Eye (tissue), 1 donor: Measurements from ENCODE around the gene AADACL2.
"Not testable (repeated sequence)": the region's sequence is repeated elsewhere in the genome, so short reads cannot be mapped to it uniquely, and the experiment has no call there.

Experiments
- DNase-seq: peaks from one replicate; pipeline ENCODE4 v3.0.0-alpha.2; 2015

AADACL2 gene

GRCh38 chr3:151768393-151768930 is 34.7 kb downstream of the AADACL2 start:
- DNase-seq: no peak

- no peak for DNase-seq
Measured at GRCh38 chr3:151769175-151769574, 35.4 kb downstream of the AADACL2 start.

- peak; percentile 16 for DNase-seq
Measured at GRCh38 chr3:151770956-151771355, 37.2 kb downstream of the AADACL2 start.

- no peak for DNase-seq
Measured at GRCh38 chr3:151772825-151773480, 39.2 kb downstream of the AADACL2 start.

- no peak for DNase-seq
Measured at GRCh38 chr3:151774235-151774634, 40.5 kb downstream of the AADACL2 start.

- no peak for DNase-seq
Measured at GRCh38 chr3:151774910-151775309, 41.2 kb downstream of the AADACL2 start.

- no peak for DNase-seq
Measured at GRCh38 chr3:151775314-151776258, 41.9 kb downstream of the AADACL2 start.

- no peak for DNase-seq
Measured at GRCh38 chr3:151776259-151776740, 42.6 kb downstream of the AADACL2 start.

GRCh38 chr3:151777880-151778279 is 44.2 kb downstream of the AADACL2 start:
- DNase-seq: no peak

- DNase-seq: no peak
Measured at GRCh38 chr3:151787626-151788025, 53.9 kb downstream of the AADACL2 start.

GRCh38 chr3:151788401-151788800 is 54.7 kb downstream of the AADACL2 start:
- no peak for DNase-seq

- no peak for DNase-seq
Measured at GRCh38 chr3:151789853-151790463, 56.2 kb downstream of the AADACL2 start.

GRCh38 chr3:151790763-151791162 is 57.0 kb downstream of the AADACL2 start:
- not testable (repeated sequence) for DNase-seq

GRCh38 chr3:151792411-151792810 is 58.7 kb downstream of the AADACL2 start:
- DNase-seq: no peak

GRCh38 chr3:151793636-151794035 is 59.9 kb downstream of the AADACL2 start:
- DNase-seq: no peak

- DNase-seq: no peak
Measured at GRCh38 chr3:151794080-151794479, 60.4 kb downstream of the AADACL2 start.

- DNase-seq: no peak
Measured at GRCh38 chr3:151795276-151795675, 61.5 kb downstream of the AADACL2 start.

- no peak for DNase-seq
Measured at GRCh38 chr3:151796105-151796680, 62.5 kb downstream of the AADACL2 start.

- no peak for DNase-seq
Measured at GRCh38 chr3:151798466-151798865, 64.7 kb downstream of the AADACL2 start.

GRCh38 chr3:151800431-151800830 is 66.7 kb downstream of the AADACL2 start:
- DNase-seq: peak; percentile 4

GRCh38 chr3:151804267-151804666 is 70.5 kb downstream of the AADACL2 start:
- no peak for DNase-seq

- DNase-seq: no peak
Measured at GRCh38 chr3:151806838-151807237, 73.1 kb downstream of the AADACL2 start.
